HepG2 (cell line): ENCODE results near the gene HARS2. TPM values are rescaled to one million over a fixed set of nuclear protein-coding genes. Genes with fewer than 3 reads are reported as not detected.

ENCODE experiments used
- ATM ChIP-seq: fragments of 450-650 bp; IDR thresholded peaks from 2 replicates; pipeline ENCODE4 v1.7.1; 2017; ENCODE audit warnings: mild to moderate bottlenecking, borderline replicate concordance
- FOSL2 ChIP-seq: sonication (generic); formaldehyde crosslinking; IDR thresholded peaks from 2 replicates; pipeline ENCODE4 v1.4.0; 2020; ENCODE audit warnings: missing genetic modification reagents
- FOXA1 ChIP-seq, 2 experiments: fragments of 450-650 bp in 1 of 2; sonication (generic) in 1 of 2; formaldehyde crosslinking in 1 of 2; IDR thresholded peaks; 2 replicates each; pipeline versions ENCODE4 v1.4.0 to v1.6.1; 2016 to 2020; ENCODE audit warnings: missing genetic modification reagents in 1 of 2
- GTF2F1 ChIP-seq: fragments of 150-350 bp; IDR thresholded peaks from 2 replicates; pipeline ENCODE4 v1.6.1; 2014; ENCODE audit warnings: low read length
- HNRNPK ChIP-seq: fragments of 200-400 bp; formaldehyde crosslinking; IDR thresholded peaks from 2 replicates; pipeline ENCODE4 v1.6.1; 2018; ENCODE audit warnings: low read length, low read depth, moderate library complexity, mild to moderate bottlenecking; ENCODE audit not compliant: poor library complexity, severe bottlenecking
- HNRNPUL1 ChIP-seq: fragments of 200-400 bp; formaldehyde crosslinking; IDR thresholded peaks from 2 replicates; pipeline ENCODE4 v1.6.1; 2017; ENCODE audit warnings: low read depth, mild to moderate bottlenecking, low read length, moderate library complexity
- IKZF1 ChIP-seq: fragments of 450-650 bp; IDR thresholded peaks from 2 replicates; pipeline ENCODE4 v1.7.1; 2016
- ISX ChIP-seq: sonication (generic); formaldehyde crosslinking; conservative IDR thresholded peaks from 2 replicates; pipeline ENCODE4 v1.5.0; 2020; ENCODE audit warnings: missing genetic modification reagents
- MTA1 ChIP-seq: sonication (generic); formaldehyde crosslinking; IDR thresholded peaks from 2 replicates; pipeline ENCODE4 v1.4.0; 2020; ENCODE audit warnings: missing genetic modification reagents, mild to moderate bottlenecking, borderline replicate concordance
- NCOR1 ChIP-seq: fragments of 200-600 bp; sonication (generic); IDR thresholded peaks from 2 replicates; pipeline ENCODE4 v1.7.0; 2017; ENCODE audit warnings: antibody characterized with exemption, low read length, borderline replicate concordance
- NR2C2 ChIP-seq: sonication (generic); formaldehyde crosslinking; IDR thresholded peaks from 2 replicates; pipeline ENCODE4 v1.4.0; 2020; ENCODE audit warnings: missing genetic modification reagents, mild to moderate bottlenecking, moderate library complexity, borderline replicate concordance
- RFX1 ChIP-seq: fragments of 450-650 bp; IDR thresholded peaks from 2 replicates; pipeline ENCODE4 v1.6.1; 2017
- SIN3B ChIP-seq: fragments of 150-350 bp; IDR thresholded peaks from 2 replicates; pipeline ENCODE4 v1.6.1; 2014; ENCODE audit warnings: low read length
- TBP ChIP-seq: sonication (generic); formaldehyde crosslinking; IDR thresholded peaks from 2 replicates; pipeline ENCODE4 v1.5.0; 2020; ENCODE audit warnings: missing genetic modification reagents
- ZBTB7A ChIP-seq: sonication (generic); formaldehyde crosslinking; IDR thresholded peaks from 2 replicates; pipeline ENCODE4 v1.8.0; 2022; ENCODE audit warnings: mild to moderate bottlenecking, missing genetic modification reagents
- ZNF460 ChIP-seq: sonication (generic); formaldehyde crosslinking; IDR thresholded peaks from 2 replicates; pipeline ENCODE4 v1.5.1; 2020; ENCODE audit warnings: missing genetic modification reagents, mild to moderate bottlenecking, borderline replicate concordance
- ZNF570 ChIP-seq: sonication (generic); formaldehyde crosslinking; IDR thresholded peaks from 2 replicates; pipeline ENCODE4 v1.4.0; 2020; ENCODE audit warnings: mild to moderate bottlenecking, missing genetic modification reagents, borderline replicate concordance
- ZNF629 ChIP-seq: sonication (generic); formaldehyde crosslinking; conservative IDR thresholded peaks from 2 replicates; pipeline ENCODE4 v1.5.0; 2020; ENCODE audit warnings: missing genetic modification reagents
- ZNF781 ChIP-seq: sonication (generic); formaldehyde crosslinking; IDR thresholded peaks from 2 replicates; pipeline ENCODE4 v1.5.1; 2020; ENCODE audit warnings: borderline replicate concordance, mild to moderate bottlenecking, missing genetic modification reagents; ENCODE audit errors: not compliant biosample characterization
- polyA plus RNA-seq, 8 experiments: library from polyadenylated mRNA; depleted of rRNA in 3 of 8; stranded (reverse) in 7 of 8; unstranded in 1 of 8; fragments of >200 nt; fragmentation: Illumina TruSeq in 4 of 8; extraction: Trizol in 4 of 8; gene quantifications; 2 replicates each; pipeline versions ENCODE4 v1.2.1 to v1.2.3, GENCODE V29; 2011 to 2016; ENCODE audit warnings: low read depth in 4 of 8, missing spikeins in 1 of 8, mixed read lengths in 1 of 8; ENCODE audit not compliant: insufficient read depth in 1 of 8
- total RNA-seq, 5 experiments: library from RNA; depleted of rRNA; stranded (reverse); fragments of >200 nt; fragmentation: Illumina TruSeq; extraction: Trizol; gene quantifications; 2 replicates each; pipeline ENCODE4 v1.2.3, GENCODE V29; 2016; ENCODE audit warnings: low read depth in 1 of 5
- TF ChIP-seq, protein P1 (sequence below): sonication (generic); formaldehyde crosslinking; IDR thresholded peaks from 2 replicates; pipeline ENCODE4 v1.5.0; 2020; ENCODE audit warnings: missing genetic modification reagents, mild to moderate bottlenecking, borderline replicate concordance
- TF ChIP-seq, protein P2 (sequence below): sonication (generic); formaldehyde crosslinking; IDR thresholded peaks from 2 replicates; pipeline ENCODE4 v1.4.0; 2020; ENCODE audit warnings: mild to moderate bottlenecking, missing genetic modification reagents
- TF ChIP-seq, protein P3 (sequence below): sonication (generic); formaldehyde crosslinking; IDR thresholded peaks from 2 replicates; pipeline ENCODE4 v1.4.0; 2020; ENCODE audit warnings: missing genetic modification reagents, borderline replicate concordance
- TF ChIP-seq, protein P4 (sequence below): sonication (generic); formaldehyde crosslinking; IDR thresholded peaks from 2 replicates; pipeline ENCODE4 v1.5.1; 2020; ENCODE audit warnings: mild to moderate bottlenecking, missing genetic modification reagents, borderline replicate concordance
- TF ChIP-seq, protein P5 (sequence below): sonication (generic); formaldehyde crosslinking; IDR thresholded peaks from 2 replicates; pipeline ENCODE4 v1.8.0; 2023; ENCODE audit warnings: mild to moderate bottlenecking, missing genetic modification reagents

Gene HARS2
- total and polyA plus RNA-seq, 2 of the 13 experiments (the other 11 are each of a cell fraction or from before 2014, with no cell fraction given), result 17.9 to 25.8 TPM

DNA sequence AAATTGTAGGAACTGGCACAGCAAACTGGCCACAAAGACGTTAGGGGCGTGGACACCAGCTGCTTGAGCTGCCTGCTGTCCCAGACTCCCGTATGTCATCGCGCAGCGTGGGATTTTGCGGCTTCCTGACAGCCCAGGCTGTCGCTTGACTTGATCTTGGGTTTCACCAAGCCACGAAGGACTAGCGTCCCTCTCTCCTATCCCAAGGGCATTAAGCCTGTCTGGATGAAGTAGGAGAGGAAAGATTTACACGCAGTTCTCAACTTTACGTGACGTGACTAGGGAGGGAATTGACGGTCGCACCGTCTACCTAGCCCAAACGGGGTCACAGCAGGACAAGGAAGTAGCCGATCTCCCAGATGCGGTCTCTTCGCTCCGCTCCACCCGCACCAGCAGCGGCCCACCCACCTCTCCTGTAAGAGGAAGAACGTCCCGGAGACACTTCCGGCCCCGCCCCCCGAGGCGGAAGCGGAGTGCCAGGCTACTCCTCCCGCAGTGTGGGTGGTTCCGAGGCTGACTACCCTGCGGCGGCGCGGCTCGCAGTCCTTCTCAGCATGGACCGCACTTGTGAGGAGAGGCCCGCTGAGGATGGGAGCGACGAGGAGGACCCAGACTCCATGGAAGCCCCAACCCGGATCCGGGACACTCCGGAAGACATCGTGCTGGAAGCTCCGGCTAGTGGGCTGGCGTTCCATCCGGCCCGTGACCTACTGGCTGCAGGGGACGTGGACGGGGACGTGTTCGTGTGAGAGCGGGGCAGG is 26.7 kb upstream of the HARS2 start, which contains the start of gene WDR55 (continued):
- TF ChIP-seq, protein P1, sequence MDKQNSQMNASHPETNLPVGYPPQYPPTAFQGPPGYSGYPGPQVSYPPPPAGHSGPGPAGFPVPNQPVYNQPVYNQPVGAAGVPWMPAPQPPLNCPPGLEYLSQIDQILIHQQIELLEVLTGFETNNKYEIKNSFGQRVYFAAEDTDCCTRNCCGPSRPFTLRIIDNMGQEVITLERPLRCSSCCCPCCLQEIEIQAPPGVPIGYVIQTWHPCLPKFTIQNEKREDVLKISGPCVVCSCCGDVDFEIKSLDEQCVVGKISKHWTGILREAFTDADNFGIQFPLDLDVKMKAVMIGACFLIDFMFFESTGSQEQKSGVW, result no peak
- no peak for TF ChIP-seq FOXA1 (IDR thresholded peaks at IDR 0.05)
- TF ChIP-seq FOXA1 (CRISPR knock-in tag; IDR thresholded peaks at IDR 0.05), result no peak
- TF ChIP-seq FOSL2 (CRISPR knock-in tag), result peak; percentile 37; the same call in 1 of the 2 replicates
- peak; percentile 71; the same call in 1 of the 2 replicates for TF ChIP-seq NR2C2
- no peak for TF ChIP-seq HNRNPK
- no peak for TF ChIP-seq TBP (CRISPR knock-in tag)
- no peak for TF ChIP-seq ZNF629 (CRISPR knock-in tag)
- no peak for TF ChIP-seq NCOR1
- no peak for TF ChIP-seq MTA1 (CRISPR knock-in tag)
- TF ChIP-seq SIN3B, result no peak; the same call in 1 of the 2 replicates
- no peak for TF ChIP-seq ZNF570 (CRISPR knock-in tag)
- no peak for TF ChIP-seq HNRNPUL1
- no peak for TF ChIP-seq ATM
- TF ChIP-seq IKZF1, result no peak
- TF ChIP-seq, protein P2, sequence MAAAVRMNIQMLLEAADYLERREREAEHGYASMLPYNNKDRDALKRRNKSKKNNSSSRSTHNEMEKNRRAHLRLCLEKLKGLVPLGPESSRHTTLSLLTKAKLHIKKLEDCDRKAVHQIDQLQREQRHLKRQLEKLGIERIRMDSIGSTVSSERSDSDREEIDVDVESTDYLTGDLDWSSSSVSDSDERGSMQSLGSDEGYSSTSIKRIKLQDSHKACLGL, result peak; percentile 91
- TF ChIP-seq, protein P3, sequence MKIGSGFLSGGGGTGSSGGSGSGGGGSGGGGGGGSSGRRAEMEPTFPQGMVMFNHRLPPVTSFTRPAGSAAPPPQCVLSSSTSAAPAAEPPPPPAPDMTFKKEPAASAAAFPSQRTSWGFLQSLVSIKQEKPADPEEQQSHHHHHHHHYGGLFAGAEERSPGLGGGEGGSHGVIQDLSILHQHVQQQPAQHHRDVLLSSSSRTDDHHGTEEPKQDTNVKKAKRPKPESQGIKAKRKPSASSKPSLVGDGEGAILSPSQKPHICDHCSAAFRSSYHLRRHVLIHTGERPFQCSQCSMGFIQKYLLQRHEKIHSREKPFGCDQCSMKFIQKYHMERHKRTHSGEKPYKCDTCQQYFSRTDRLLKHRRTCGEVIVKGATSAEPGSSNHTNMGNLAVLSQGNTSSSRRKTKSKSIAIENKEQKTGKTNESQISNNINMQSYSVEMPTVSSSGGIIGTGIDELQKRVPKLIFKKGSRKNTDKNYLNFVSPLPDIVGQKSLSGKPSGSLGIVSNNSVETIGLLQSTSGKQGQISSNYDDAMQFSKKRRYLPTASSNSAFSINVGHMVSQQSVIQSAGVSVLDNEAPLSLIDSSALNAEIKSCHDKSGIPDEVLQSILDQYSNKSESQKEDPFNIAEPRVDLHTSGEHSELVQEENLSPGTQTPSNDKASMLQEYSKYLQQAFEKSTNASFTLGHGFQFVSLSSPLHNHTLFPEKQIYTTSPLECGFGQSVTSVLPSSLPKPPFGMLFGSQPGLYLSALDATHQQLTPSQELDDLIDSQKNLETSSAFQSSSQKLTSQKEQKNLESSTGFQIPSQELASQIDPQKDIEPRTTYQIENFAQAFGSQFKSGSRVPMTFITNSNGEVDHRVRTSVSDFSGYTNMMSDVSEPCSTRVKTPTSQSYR (CRISPR knock-in tag), result peak; percentile 55; the same call in 1 of the 2 replicates
- no peak for TF ChIP-seq ZBTB7A (CRISPR knock-in tag)
- peak; percentile 31 for TF ChIP-seq ZNF781 (CRISPR knock-in tag)
- TF ChIP-seq ISX (CRISPR knock-in tag), result no peak
- TF ChIP-seq, protein P4, sequence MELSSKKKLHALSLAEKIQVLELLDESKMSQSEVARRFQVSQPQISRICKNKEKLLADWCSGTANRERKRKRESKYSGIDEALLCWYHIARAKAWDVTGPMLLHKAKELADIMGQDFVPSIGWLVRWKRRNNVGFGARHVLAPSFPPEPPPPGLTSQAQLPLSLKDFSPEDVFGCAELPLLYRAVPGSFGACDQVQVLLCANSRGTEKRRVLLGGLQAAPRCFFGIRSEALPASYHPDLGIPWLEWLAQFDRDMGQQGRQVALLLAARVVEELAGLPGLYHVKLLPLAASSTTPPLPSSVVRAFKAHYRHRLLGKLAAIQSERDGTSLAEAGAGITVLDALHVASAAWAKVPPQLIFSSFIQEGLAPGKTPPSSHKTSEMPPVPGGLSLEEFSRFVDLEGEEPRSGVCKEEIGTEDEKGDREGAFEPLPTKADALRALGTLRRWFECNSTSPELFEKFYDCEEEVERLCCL, result peak; percentile 42; the same call in 1 of the 2 replicates
- no peak for TF ChIP-seq RFX1
- TF ChIP-seq, protein P5, sequence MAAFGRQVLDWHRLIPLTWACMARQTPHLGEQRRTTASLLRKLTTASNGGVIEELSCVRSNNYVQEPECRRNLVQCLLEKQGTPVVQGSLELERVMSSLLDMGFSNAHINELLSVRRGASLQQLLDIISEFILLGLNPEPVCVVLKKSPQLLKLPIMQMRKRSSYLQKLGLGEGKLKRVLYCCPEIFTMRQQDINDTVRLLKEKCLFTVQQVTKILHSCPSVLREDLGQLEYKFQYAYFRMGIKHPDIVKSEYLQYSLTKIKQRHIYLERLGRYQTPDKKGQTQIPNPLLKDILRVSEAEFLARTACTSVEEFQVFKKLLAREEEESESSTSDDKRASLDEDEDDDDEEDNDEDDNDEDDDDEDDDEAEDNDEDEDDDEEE (CRISPR knock-in tag), result peak; percentile 80
- no peak for TF ChIP-seq GTF2F1
- TF ChIP-seq ZNF460 (CRISPR knock-in tag), result no peak
